A549 (cell line): ENCODE measurements around the gene KCNQ1.

Experiments
- BHLHE40 ChIP-seq: IDR thresholded peaks from 2 replicates; pipeline ENCODE4 v1.6.1; 2012; ENCODE audit warnings: low read depth, low read length, inconsistent platforms
- CBX2 ChIP-seq: fragments of 200-600 bp; sonication (generic); IDR thresholded peaks from 2 replicates; pipeline ENCODE4 v1.6.1; 2016; ENCODE audit warnings: low read depth, mild to moderate bottlenecking, borderline replicate concordance
- CBX8 ChIP-seq: fragments of 200-600 bp; sonication (generic); IDR thresholded peaks from 2 replicates; pipeline ENCODE4 v1.6.1; 2016
- CEBPB ChIP-seq, 2 experiments: fragments of >200 bp in 1 of 2; sonication (Bioruptor Twin) in 1 of 2; formaldehyde crosslinking in 1 of 2; IDR thresholded peaks; 2 replicates each; pipeline ENCODE4 v1.6.1; 2012 to 2016
- CTCF ChIP-seq: fragments of >200 bp; sonication (Bioruptor Twin); formaldehyde crosslinking; IDR thresholded peaks from 3 replicates; pipeline ENCODE4 v1.5.1; 2016
- EHF ChIP-seq: fragments of 250-450 bp; sonication (Bioruptor Pico); IDR thresholded peaks from 2 replicates; pipeline ENCODE4 v1.5.0; 2020; ENCODE audit warnings: mild to moderate bottlenecking
- JUN ChIP-seq, 2 experiments: fragments of >200 bp; sonication (Bioruptor Twin); formaldehyde crosslinking; IDR thresholded peaks; 2 replicates in 1 of 2; 3 replicates in 1 of 2; pipeline ENCODE4 v1.6.1; 2016 to 2017
- MAX ChIP-seq: IDR thresholded peaks from 2 replicates; pipeline ENCODE4 v1.6.1; 2012
- NR3C1 ChIP-seq: fragments of >200 bp; sonication (Bioruptor Twin); formaldehyde crosslinking; IDR thresholded peaks from 3 replicates; pipeline ENCODE4 v1.6.1; 2017
- POLR2A ChIP-seq: IDR thresholded peaks from 2 replicates; pipeline ENCODE4 v1.6.1; 2012; ENCODE audit warnings: mild to moderate bottlenecking, low read length

- TF ChIP-seq CTCF (no peak), CBX8 (no peak), NR3C1 (no peak), CBX2 (no peak), MAX (no peak), BHLHE40 (no peak), POLR2A (no peak), JUN (IDR thresholded peaks at IDR 0.05) (no peak), EHF (no peak), CEBPB (IDR thresholded peaks at IDR 0.05) (no peak)
These were observed 295.6 kb downstream of the KCNQ1 start for GRCh38 chr11:2740275-2740940.
